ENCODE results near the gene DCK.
"Not testable (repeated sequence)": the region's sequence is repeated elsewhere in the genome, so short reads cannot be mapped to it uniquely, and the experiment has no call there.

DCK gene

DNA sequence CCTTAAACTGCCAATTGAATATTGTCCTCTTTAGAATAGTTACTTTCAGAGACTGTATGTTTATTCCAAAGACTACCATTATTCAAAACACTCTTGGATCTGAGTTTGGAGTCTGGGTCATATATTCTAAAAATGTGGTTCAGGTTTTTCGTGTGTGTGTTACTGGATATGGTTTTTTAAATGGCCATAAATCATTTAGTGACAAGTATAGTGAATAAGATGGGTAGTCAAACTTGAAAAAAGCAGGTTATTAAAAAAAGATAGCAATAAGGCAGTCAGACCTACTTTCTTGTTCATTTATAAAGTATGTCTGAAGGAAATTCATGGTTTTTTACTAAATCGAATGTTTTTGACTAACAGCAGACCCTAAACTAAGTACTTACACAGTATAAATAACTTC lies 59.3 kb downstream of the DCK start:
- TF ChIP-seq, protein P1, sequence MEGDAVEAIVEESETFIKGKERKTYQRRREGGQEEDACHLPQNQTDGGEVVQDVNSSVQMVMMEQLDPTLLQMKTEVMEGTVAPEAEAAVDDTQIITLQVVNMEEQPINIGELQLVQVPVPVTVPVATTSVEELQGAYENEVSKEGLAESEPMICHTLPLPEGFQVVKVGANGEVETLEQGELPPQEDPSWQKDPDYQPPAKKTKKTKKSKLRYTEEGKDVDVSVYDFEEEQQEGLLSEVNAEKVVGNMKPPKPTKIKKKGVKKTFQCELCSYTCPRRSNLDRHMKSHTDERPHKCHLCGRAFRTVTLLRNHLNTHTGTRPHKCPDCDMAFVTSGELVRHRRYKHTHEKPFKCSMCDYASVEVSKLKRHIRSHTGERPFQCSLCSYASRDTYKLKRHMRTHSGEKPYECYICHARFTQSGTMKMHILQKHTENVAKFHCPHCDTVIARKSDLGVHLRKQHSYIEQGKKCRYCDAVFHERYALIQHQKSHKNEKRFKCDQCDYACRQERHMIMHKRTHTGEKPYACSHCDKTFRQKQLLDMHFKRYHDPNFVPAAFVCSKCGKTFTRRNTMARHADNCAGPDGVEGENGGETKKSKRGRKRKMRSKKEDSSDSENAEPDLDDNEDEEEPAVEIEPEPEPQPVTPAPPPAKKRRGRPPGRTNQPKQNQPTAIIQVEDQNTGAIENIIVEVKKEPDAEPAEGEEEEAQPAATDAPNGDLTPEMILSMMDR (IDR thresholded peaks at IDR 0.05; ENCODE audit: control insufficient read depth, insufficient read depth, low read depth, low read length, missing control alignments), result no peak
- no peak overlapping the region for H3K4me3 ChIP-seq (ENCODE audit: control insufficient read depth, low read depth, low read length)
- DNase-seq (ENCODE audit: low read depth), result no peak

DNA sequence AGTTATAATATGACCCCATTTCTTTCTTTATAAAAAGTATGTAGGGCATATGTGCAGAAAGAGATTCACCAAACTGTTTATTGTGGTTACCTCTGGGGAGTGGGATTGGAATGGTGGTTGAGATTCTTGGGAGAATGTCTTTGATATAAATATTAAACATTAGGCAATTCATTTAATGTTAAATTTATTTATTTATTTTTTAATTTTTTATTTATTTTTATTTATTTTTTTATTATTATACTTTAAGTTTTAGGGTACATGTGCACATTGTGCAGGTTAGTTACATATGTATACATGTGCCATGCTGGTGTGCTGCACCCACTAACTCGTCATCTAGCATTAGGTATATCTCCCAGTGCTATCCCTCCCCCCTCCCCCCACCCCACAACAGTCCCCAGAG lies 60.2 kb downstream of the DCK start:
- DNase-seq (ENCODE audit: low read depth); H3K4me3 ChIP-seq (ENCODE audit: control insufficient read depth, low read depth, low read length): not testable (repeated sequence)

DNA sequence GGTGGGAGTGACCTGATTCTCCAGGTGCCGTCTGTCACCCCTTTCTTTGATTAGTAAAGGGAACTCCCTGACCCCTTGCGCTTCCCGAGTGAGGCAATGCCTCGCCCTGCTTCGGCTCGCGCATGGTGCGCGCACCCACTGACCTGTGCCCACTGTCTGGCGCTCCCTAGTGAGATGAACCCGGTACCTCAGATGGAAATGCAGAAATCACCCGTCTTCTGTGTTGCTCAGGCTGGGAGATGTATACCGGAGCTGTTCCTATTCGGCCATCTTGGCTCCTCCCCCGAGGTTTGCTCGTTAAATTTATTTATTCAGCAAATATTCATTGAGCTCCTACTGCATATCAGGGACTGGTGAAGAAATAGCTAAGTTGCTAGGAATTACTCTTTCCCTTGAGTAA lies 66.1 kb downstream of the DCK start:
- H3K4me3 ChIP-seq (ENCODE audit: control insufficient read depth, low read depth, low read length); DNase-seq (ENCODE audit: low read depth): not testable (repeated sequence)

DNA sequence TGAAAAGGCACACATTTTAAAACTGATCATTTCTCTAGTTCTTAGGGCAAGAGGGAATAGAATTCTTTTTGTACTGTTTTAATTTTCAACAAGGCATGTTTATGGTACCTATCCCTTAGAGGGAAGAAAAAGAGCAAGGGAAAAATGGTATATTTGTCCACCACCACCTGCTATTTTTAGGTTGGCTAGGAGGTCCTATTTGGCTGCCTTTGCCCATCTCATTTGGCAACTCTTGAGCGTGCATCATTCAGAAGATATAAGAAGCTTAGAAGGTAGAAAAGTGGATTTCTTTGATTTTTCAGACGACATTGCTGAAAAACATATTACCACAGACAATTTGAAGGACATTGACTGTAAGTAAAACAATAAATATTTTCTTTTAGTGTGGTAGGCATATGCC lies 69.0 kb downstream of the DCK start:
- no peak overlapping the region for H3K4me3 ChIP-seq (ENCODE audit: control insufficient read depth, low read depth, low read length)
- no peak for DNase-seq (ENCODE audit: low read depth)
- TF ChIP-seq, protein P1 (IDR thresholded peaks at IDR 0.05; ENCODE audit: control insufficient read depth, insufficient read depth, low read depth, low read length, missing control alignments), result no peak

DNA sequence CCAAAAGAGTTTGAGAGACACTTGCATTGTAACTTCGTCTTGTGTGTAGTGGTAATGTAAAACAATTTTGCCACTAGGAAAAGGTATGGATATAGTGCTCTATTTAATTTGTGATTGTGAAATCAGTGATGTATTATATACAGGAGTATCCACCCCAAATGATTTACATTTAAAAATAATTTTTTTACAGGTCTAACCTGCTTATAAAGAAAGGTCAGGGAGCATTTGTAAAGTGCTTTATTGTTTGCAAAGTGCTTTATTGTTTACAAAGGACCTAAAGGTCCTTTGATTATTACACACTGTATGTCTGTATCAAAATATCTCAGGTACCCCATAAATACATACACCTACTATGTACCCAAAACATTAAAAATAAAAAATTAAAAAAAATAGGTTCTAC lies 70.3 kb downstream of the DCK start:
- DNase-seq (ENCODE audit: low read depth), result no peak
- no peak overlapping the region for H3K4me3 ChIP-seq (ENCODE audit: control insufficient read depth, low read depth, low read length)
- TF ChIP-seq, protein P1 (IDR thresholded peaks at IDR 0.05; ENCODE audit: control insufficient read depth, insufficient read depth, low read depth, low read length, missing control alignments), result no peak

DNA sequence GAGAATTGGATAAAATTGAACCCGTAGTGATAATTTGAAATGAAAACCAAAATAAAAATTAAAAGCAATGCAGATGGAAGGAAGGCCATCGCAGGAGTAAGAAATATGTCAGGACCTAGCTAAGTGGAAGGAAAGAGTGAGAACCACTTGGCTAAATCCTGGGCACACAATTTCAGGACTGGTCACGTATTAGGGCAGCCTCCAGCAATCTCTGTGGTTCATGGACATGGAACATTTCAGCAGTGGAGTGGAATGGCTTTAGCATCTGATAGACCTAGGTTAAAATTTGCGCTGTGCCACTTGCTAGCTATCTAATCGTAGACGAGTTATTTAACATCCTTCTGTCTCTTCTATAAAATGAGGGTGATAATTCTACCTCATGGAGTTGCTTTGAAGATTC lies 71.1 kb downstream of the DCK start:
- TF ChIP-seq, protein P1 (IDR thresholded peaks at IDR 0.05; ENCODE audit: control insufficient read depth, insufficient read depth, low read depth, low read length, missing control alignments), result no peak
- DNase-seq (ENCODE audit: low read depth), result no peak
- H3K4me3 ChIP-seq (ENCODE audit: control insufficient read depth, low read depth, low read length), result no peak overlapping the region

DNA sequence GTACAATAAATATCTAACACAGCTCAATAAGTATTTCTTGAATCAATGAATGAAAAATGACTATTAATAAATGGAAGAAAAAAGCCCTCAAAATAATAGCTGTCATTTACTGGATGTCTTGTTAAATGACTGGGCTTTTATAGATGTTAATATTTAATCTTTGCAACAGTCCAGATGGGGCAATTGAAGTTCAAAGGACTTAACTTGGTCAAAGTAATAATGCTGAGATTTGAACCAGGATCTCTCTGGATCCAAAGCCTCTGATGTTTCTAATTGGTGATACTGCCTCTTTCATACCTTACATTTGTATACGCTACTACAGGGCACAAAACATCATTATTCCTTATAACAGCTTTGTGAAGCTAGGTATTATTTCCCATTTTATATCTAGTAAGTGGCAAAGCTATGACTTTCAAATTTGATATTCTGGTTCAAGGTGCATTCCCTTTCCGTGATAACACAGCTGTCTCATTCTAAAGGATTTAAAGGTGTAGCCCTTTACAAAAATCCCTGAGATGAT lies 72.6 kb downstream of the DCK start:
- H3K4me3 ChIP-seq (ENCODE audit: control insufficient read depth, low read depth, low read length), result no peak overlapping the region
- no peak for DNase-seq (ENCODE audit: low read depth)
- TF ChIP-seq, protein P1 (IDR thresholded peaks at IDR 0.05; ENCODE audit: control insufficient read depth, insufficient read depth, low read depth, low read length, missing control alignments), result no peak

Data from AG09309 (cell line).